HFF-Myc (cell line): ENCODE measurements around the gene ATP13A3.
A peak's percentile ranks its signal among the peaks of the same experiment; 100 is the strongest.
"Not testable (repeated sequence)": the region's sequence is repeated elsewhere in the genome, so short reads cannot be mapped to it uniquely, and the experiment has no call there.

Source experiments
- DNase-seq: peaks from one replicate; pipeline ENCODE4 v3.0.0-alpha.2; 2011; ENCODE audit warnings: low read depth; ENCODE audit errors: extremely low read depth
- H3K4me3 ChIP-seq: replicated peaks from 2 replicates; pipeline ENCODE4 v1.5.1; 2011; ENCODE audit warnings: low read depth, mild to moderate bottlenecking, control low read depth, low read length
- CTCF ChIP-seq: IDR thresholded peaks from 2 replicates; pipeline ENCODE4 v1.5.1; 2012; ENCODE audit warnings: mild to moderate bottlenecking, low read depth, low read length, control low read depth; ENCODE audit errors: missing control alignments

Gene ATP13A3

GRCh38 chr3:194486540-194487288 lies at the start of gene ATP13A3:
TSS of gene ATP13A3 (minus strand) at chr3:194487002. CDS start at chr3:194462190, 24,812 bp downstream.
- TF ChIP-seq CTCF: no peak
- H3K4me3 ChIP-seq: peak within 1 kb of the TSS; percentile 69
- no peak for DNase-seq

- not testable (repeated sequence) for H3K4me3 ChIP-seq, DNase-seq
These were observed 48.4 kb upstream of the ATP13A3 start for GRCh38 chr3:194535199-194535598.

- DNase-seq: no peak
- H3K4me3 ChIP-seq: no peak overlapping the region
- TF ChIP-seq CTCF: no peak
These were observed 47.4 kb upstream of the ATP13A3 start for GRCh38 chr3:194534243-194534642.

GRCh38 chr3:194532591-194532990 lies 45.8 kb upstream of the ATP13A3 start:
- DNase-seq: peak; percentile 71

GRCh38 chr3:194527726-194528125 lies 40.9 kb upstream of the ATP13A3 start:
- no peak for DNase-seq
- no peak overlapping the region for H3K4me3 ChIP-seq
- no peak for TF ChIP-seq CTCF

More at GRCh38 chr3:194532591-194532990, 45.8 kb upstream of the ATP13A3 start:
- H3K4me3 ChIP-seq: no peak overlapping the region
- no peak for TF ChIP-seq CTCF

GRCh38 chr3:194526164-194526563 lies 39.4 kb upstream of the ATP13A3 start:
- TF ChIP-seq CTCF: no peak
- no peak overlapping the region for H3K4me3 ChIP-seq
- DNase-seq: no peak

- DNase-seq: no peak
- no peak for TF ChIP-seq CTCF
- no peak overlapping the region for H3K4me3 ChIP-seq
These were observed 35.8 kb upstream of the ATP13A3 start for GRCh38 chr3:194522579-194523046.
